Endothelial cell (in vitro differentiated cells): ENCODE data around the gene KRTAP26-1. TPM values are rescaled to one million over a fixed set of nuclear protein-coding genes. Genes with fewer than 3 reads are reported as not detected.

ENCODE experiments used
- DNase-seq: peaks from one replicate; pipeline ENCODE4 v3.0.0; 2021; ENCODE audit warnings: low spot score
- H3K27ac Mint-ChIP-seq: one replicate; pipeline ENCODE4 v1.8.0; 2021; ENCODE audit warnings: mixed read lengths, inconsistent platforms; ENCODE audit not compliant: unreplicated experiment
- H3K27me3 Mint-ChIP-seq: one replicate; pipeline ENCODE4 v1.8.0; 2021; ENCODE audit warnings: mild to moderate bottlenecking, moderate library complexity, mixed read lengths, inconsistent platforms; ENCODE audit not compliant: unreplicated experiment
- H3K36me3 Mint-ChIP-seq: one replicate; pipeline ENCODE4 v1.8.0; 2021; ENCODE audit warnings: mild to moderate bottlenecking, low read depth, mixed read lengths, inconsistent platforms; ENCODE audit not compliant: unreplicated experiment
- H3K4me1 Mint-ChIP-seq: one replicate; pipeline ENCODE4 v1.8.0; 2021; ENCODE audit warnings: mild to moderate bottlenecking, mixed read lengths, inconsistent platforms; ENCODE audit not compliant: unreplicated experiment
- H3K4me3 Mint-ChIP-seq: one replicate; pipeline ENCODE4 v1.8.0; 2021; ENCODE audit warnings: mild to moderate bottlenecking, mixed read lengths, inconsistent platforms; ENCODE audit not compliant: unreplicated experiment
- H3K9me3 Mint-ChIP-seq: one replicate; pipeline ENCODE4 v1.8.0; 2021; ENCODE audit warnings: mixed read lengths, inconsistent platforms; ENCODE audit not compliant: unreplicated experiment
- total RNA-seq: library from RNA; stranded (reverse); fragmentation: NEBNext Ultra II Directional; extraction: Animal tissue kit (Norgen Biotek cat#: 25700); gene quantifications from one replicate; pipeline ENCODE4 v1.2.1, GENCODE V29; 2021; ENCODE audit not compliant: unreplicated experiment
- TF ChIP-seq, protein P1 (sequence below): fragments of 200-600 bp; sonication (generic); IDR thresholded peaks from one replicate; pipeline ENCODE4 v1.5.0; 2021; ENCODE audit warnings: antibody characterized with exemption; ENCODE audit not compliant: unreplicated experiment

Gene KRTAP26-1
- total RNA-seq, 1 donor from 2014 or later: not detected

DNA sequence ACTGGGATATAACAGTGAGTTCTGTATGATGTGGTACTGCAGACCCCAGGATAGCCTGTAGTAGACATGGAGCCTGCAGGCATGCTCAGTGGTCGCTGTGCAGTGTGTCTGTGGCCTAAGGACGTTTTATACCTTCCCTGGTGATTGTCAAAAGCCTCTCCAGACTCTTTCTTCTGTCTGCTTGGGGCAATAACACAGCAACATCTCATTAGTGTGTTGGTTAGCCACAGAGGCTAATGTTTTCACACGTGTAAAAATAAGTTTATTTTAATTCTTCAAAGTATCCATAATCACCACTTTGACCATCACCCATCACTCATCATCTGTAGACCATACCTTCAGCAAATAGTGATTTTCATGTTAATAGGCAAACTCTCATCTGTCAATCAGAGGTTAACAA is 37.3 kb downstream of the KRTAP26-1 start, which contains the start of gene KRTAP24-1:
Gene KRTAP24-1, minus strand, starts transcription at position 101 of the 400 bp plus-strand sequence. Its CDS starts 18 bp downstream, at position 83.
- no peak for DNase-seq
- peaks cover 5% of the 10 kb centered on the region for H3K4me1 Mint-ChIP-seq
- H3K27me3 Mint-ChIP-seq: no peaks in the 10 kb centered on the region
- no peak within 1 kb of the TSS for H3K4me3 Mint-ChIP-seq
- H3K36me3 Mint-ChIP-seq: no peaks in the 10 kb centered on the region
- H3K27ac Mint-ChIP-seq: no peak within 1 kb of the TSS
- TF ChIP-seq, protein P1, sequence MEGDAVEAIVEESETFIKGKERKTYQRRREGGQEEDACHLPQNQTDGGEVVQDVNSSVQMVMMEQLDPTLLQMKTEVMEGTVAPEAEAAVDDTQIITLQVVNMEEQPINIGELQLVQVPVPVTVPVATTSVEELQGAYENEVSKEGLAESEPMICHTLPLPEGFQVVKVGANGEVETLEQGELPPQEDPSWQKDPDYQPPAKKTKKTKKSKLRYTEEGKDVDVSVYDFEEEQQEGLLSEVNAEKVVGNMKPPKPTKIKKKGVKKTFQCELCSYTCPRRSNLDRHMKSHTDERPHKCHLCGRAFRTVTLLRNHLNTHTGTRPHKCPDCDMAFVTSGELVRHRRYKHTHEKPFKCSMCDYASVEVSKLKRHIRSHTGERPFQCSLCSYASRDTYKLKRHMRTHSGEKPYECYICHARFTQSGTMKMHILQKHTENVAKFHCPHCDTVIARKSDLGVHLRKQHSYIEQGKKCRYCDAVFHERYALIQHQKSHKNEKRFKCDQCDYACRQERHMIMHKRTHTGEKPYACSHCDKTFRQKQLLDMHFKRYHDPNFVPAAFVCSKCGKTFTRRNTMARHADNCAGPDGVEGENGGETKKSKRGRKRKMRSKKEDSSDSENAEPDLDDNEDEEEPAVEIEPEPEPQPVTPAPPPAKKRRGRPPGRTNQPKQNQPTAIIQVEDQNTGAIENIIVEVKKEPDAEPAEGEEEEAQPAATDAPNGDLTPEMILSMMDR: no peak
- H3K9me3 Mint-ChIP-seq: no peaks in the 10 kb centered on the region

DNA sequence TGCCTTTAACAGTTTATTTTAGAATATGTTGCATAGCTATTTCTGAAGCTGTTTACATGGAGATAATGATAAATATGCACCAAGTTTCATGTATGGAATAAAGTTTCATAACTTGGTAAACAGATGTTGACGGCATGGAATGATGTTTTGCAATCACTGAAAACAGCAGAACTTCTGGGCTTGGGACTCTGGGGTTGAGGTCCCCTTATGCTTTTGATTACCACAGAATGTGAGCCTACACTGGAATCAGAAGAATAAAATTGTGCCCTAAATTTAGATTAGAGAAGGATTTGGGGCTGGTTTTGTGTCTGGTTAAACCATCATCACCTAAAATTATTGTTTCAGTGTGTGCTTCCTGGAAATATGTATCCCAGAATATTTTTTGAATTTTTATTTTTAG is 48.5 kb downstream of the KRTAP26-1 start:
- no peak for DNase-seq
- Mint-ChIP-seq H3K4me1 (peaks cover 22% of the 10 kb centered on the region), H3K9me3 (no peaks in the 10 kb centered on the region), H3K4me3 (no peak overlapping the region), H3K27me3 (peaks cover 2% of the 10 kb centered on the region), H3K27ac (no peak overlapping the region), H3K36me3 (no peaks in the 10 kb centered on the region)
- TF ChIP-seq, protein P1: no peak

DNA sequence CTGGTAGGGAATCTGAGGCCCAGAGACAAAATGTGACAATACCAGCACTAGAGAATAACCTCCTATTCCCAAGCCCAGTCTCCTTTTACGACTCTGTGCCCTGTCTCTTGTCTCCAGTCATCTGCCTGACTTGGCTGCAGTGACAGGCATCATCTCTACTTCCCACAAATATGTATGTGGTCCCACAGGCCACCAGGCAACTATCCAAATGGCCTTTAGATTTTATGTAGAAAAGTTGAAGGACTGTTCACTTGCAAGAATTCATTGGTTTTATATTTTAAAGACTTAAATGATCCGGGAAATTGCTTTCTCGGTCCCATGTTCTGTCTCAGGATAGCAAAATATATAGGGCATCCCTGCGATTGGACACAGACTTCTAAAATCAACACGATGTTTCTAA is 49.0 kb downstream of the KRTAP26-1 start:
- Mint-ChIP-seq H3K4me3 (no peak overlapping the region), H3K4me1 (peaks cover 22% of the 10 kb centered on the region), H3K36me3 (no peaks in the 10 kb centered on the region), H3K9me3 (no peaks in the 10 kb centered on the region), H3K27me3 (peaks cover 2% of the 10 kb centered on the region), H3K27ac (no peak overlapping the region)
- no peak for DNase-seq
- TF ChIP-seq, protein P1: no peak

DNA sequence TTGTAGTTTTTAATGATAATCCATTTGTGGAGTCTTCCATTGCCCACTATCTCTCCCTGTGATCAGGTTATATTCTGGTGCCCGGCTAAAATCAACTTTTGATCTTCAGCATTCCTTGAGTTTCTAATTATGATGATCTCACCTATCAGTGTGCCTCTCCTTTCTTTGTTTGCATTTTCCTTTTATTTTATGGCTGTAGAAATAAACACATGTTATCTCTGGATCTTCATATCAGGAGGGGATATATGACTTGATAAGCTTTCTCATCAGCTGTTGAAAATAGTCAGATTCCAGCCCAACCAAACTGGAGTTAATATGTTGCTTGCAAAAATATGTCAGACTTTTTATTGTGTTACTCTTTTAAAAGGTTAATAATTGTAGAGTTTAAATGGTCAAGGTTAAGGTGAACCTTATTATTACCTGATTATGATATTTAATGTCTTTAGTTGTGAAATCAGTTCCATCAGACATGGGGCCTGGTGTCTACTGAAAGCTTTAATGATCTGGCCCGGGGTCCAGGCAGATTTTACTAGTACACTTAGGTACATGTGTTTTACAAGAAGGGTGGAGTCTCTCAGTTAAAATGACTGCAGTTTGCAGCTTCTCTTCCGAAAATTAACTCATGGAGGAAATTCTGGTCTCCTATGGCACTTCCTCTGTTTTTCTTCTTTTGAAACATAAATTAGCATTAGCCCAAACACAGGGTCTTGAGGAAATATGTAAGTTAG is 50.1 kb downstream of the KRTAP26-1 start:
- Mint-ChIP-seq H3K36me3 (no peaks in the 10 kb centered on the region), H3K4me1 (peaks cover 22% of the 10 kb centered on the region), H3K27me3 (peaks cover 2% of the 10 kb centered on the region), H3K4me3 (no peak overlapping the region), H3K9me3 (no peaks in the 10 kb centered on the region), H3K27ac (no peak overlapping the region)
- TF ChIP-seq, protein P1: no peak
- DNase-seq: no peak

Other genes with a start within 250 kb of the KRTAP26-1 start
- gene CLDN17, start 153.5 kb downstream of the KRTAP26-1 start, total RNA-seq: not detected
- not detected for gene CLDN8, start 104.2 kb downstream of the KRTAP26-1 start, total RNA-seq
- not detected for gene KRTAP24-1, start 37.4 kb downstream of the KRTAP26-1 start, total RNA-seq
- gene KRTAP25-1, start 30.8 kb downstream of the KRTAP26-1 start, total RNA-seq: not detected
- gene KRTAP27-1, start 17.4 kb upstream of the KRTAP26-1 start, total RNA-seq: not detected
- gene KRTAP23-1, start 28.3 kb upstream of the KRTAP26-1 start, total RNA-seq: not detected
- not detected for gene KRTAP13-2, start 52.0 kb upstream of the KRTAP26-1 start, total RNA-seq
- gene KRTAP13-1, start 75.7 kb upstream of the KRTAP26-1 start, total RNA-seq: not detected
- gene KRTAP13-3, start 105.6 kb upstream of the KRTAP26-1 start, total RNA-seq: not detected
- not detected for gene KRTAP13-4, start 109.9 kb upstream of the KRTAP26-1 start, total RNA-seq
- gene KRTAP15-1, start 120.0 kb upstream of the KRTAP26-1 start, total RNA-seq: not detected
- not detected for gene KRTAP19-1, start 160.1 kb upstream of the KRTAP26-1 start, total RNA-seq
- gene KRTAP19-2, start 167.1 kb upstream of the KRTAP26-1 start, total RNA-seq: not detected
- gene KRTAP19-3, start 171.7 kb upstream of the KRTAP26-1 start, total RNA-seq: not detected
- gene KRTAP19-4, start 176.8 kb upstream of the KRTAP26-1 start, total RNA-seq: not detected
- gene KRTAP19-5, start 181.8 kb upstream of the KRTAP26-1 start, total RNA-seq: not detected
- not detected for gene KRTAP19-6, start 221.5 kb upstream of the KRTAP26-1 start, total RNA-seq
- not detected for gene KRTAP19-7, start 241.0 kb upstream of the KRTAP26-1 start, total RNA-seq